ENCODE measurements around the gene SCFD1.
"Not testable (repeated sequence)": the region's sequence is repeated elsewhere in the genome, so short reads cannot be mapped to it uniquely, and the experiment has no call there.

Gene SCFD1

DNA sequence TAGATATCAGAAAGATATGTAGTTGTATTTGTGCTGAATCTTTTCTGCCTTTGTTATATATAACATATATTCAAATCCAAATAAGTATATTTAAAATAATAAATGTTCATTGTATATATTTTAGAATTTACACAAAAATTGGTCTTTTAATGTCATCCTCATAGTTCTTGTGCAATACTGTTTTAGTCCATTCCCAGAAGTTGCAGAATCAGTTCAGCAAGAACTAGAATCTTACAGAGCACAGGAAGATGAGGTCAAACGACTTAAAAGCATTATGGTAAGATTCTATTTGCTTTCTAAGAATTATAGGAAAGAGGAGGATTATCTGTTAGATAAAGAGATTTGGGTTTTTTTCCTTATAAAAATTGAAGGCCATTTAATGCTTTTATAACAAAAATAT lies 51.0 kb downstream of the SCFD1 start:
- no peaks in the 10 kb centered on the region for H4K20me1 ChIP-seq (ENCODE audit: insufficient read depth, low read length)
- H3K36me3 ChIP-seq (replicated peaks; ENCODE audit: insufficient read depth, low read length), result no peaks in the 10 kb centered on the region
- peaks cover 19% of the 10 kb centered on the region for H3K4me1 ChIP-seq (ENCODE audit: low read length)
- H3F3A ChIP-seq (ENCODE audit: insufficient read depth, low read length), result peaks cover 2% of the 10 kb centered on the region; the same call in 1 of the 2 replicates
- H3K4me2 ChIP-seq (ENCODE audit: low read depth, low read length), result no peak overlapping the region
- TF ChIP-seq, protein P1, sequence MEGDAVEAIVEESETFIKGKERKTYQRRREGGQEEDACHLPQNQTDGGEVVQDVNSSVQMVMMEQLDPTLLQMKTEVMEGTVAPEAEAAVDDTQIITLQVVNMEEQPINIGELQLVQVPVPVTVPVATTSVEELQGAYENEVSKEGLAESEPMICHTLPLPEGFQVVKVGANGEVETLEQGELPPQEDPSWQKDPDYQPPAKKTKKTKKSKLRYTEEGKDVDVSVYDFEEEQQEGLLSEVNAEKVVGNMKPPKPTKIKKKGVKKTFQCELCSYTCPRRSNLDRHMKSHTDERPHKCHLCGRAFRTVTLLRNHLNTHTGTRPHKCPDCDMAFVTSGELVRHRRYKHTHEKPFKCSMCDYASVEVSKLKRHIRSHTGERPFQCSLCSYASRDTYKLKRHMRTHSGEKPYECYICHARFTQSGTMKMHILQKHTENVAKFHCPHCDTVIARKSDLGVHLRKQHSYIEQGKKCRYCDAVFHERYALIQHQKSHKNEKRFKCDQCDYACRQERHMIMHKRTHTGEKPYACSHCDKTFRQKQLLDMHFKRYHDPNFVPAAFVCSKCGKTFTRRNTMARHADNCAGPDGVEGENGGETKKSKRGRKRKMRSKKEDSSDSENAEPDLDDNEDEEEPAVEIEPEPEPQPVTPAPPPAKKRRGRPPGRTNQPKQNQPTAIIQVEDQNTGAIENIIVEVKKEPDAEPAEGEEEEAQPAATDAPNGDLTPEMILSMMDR (IDR thresholded peaks at IDR 0.05; ENCODE audit: low read length), result no peak
- TF ChIP-seq EZH2 (optimal IDR thresholded peaks at IDR 0.05; ENCODE audit: low read depth, low read length) (no peak), EZH2phosphoT487 (IDR thresholded peaks at IDR 0.05; ENCODE audit: low read length) (no peak)
- no peak overlapping the region for H2AFZ ChIP-seq (ENCODE audit: low read length)
- no peak overlapping the region for H3K4me3 ChIP-seq (ENCODE audit: low read length)
- no peak overlapping the region for H3K27ac ChIP-seq (ENCODE audit: low read length)
- H3K9me3 ChIP-seq (replicated peaks; ENCODE audit: insufficient read depth, low read length), result no peaks in the 10 kb centered on the region
- H3K9ac ChIP-seq (ENCODE audit: low read length), result no peak overlapping the region
- no peaks in the 10 kb centered on the region for H3K9me2 ChIP-seq (replicated peaks; ENCODE audit: insufficient read depth, low read length)
- DNase-seq, result no peak
- H3K27me3 ChIP-seq (replicated peaks; ENCODE audit: insufficient read depth, low read length), result no peaks in the 10 kb centered on the region
- H3K79me2 ChIP-seq (ENCODE audit: low read length), result no peaks in the 10 kb centered on the region

DNA sequence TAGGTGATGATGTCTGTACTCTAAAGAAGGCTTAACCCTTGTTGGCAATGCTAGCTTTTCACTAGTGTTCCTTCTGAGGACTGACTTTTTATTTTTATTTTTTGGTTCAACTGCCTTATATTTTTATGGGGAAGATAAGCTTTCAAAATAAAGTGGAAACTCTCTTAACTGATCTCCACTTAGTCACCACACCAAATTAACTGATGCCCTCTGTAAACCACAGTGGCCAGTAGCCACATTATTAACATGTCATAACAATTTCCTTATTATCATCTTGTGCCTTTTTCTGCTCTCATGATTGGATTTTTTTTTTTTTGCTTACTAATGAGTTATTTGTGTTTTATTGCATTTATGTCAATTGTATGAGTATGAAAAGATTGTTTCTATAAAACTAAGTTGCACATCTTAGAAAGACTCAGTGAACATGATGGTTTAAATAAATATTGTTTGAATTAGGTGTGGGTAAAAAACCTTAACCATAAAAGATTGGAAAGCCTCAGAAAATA lies 56.9 kb downstream of the SCFD1 start:
- DNase-seq, result no peak
- Histone ChIP-seq H3K27me3 (replicated peaks; ENCODE audit: insufficient read depth, low read length) (no peaks in the 10 kb centered on the region), H2AFZ (ENCODE audit: low read length) (no peak overlapping the region), H3K36me3 (replicated peaks; ENCODE audit: insufficient read depth, low read length) (no peaks in the 10 kb centered on the region), H3K4me1 (ENCODE audit: low read length) (peaks cover 16% of the 10 kb centered on the region), H3K9me2 (replicated peaks; ENCODE audit: insufficient read depth, low read length) (no peaks in the 10 kb centered on the region), H3F3A (ENCODE audit: insufficient read depth, low read length) (no peaks in the 10 kb centered on the region; the same call in 1 of the 2 replicates), H3K79me2 (ENCODE audit: low read length) (no peaks in the 10 kb centered on the region), H4K20me1 (ENCODE audit: insufficient read depth, low read length) (no peaks in the 10 kb centered on the region), H3K9me3 (replicated peaks; ENCODE audit: insufficient read depth, low read length) (no peaks in the 10 kb centered on the region), H3K4me2 (ENCODE audit: low read depth, low read length) (no peak overlapping the region), H3K9ac (ENCODE audit: low read length) (no peak overlapping the region), H3K4me3 (ENCODE audit: low read length) (no peak overlapping the region), H3K27ac (ENCODE audit: low read length) (no peak overlapping the region)
- TF ChIP-seq EZH2phosphoT487 (IDR thresholded peaks at IDR 0.05; ENCODE audit: low read length) (no peak), EZH2 (optimal IDR thresholded peaks at IDR 0.05; ENCODE audit: low read depth, low read length) (no peak)
- TF ChIP-seq, protein P1 (IDR thresholded peaks at IDR 0.05; ENCODE audit: low read length), result no peak

DNA sequence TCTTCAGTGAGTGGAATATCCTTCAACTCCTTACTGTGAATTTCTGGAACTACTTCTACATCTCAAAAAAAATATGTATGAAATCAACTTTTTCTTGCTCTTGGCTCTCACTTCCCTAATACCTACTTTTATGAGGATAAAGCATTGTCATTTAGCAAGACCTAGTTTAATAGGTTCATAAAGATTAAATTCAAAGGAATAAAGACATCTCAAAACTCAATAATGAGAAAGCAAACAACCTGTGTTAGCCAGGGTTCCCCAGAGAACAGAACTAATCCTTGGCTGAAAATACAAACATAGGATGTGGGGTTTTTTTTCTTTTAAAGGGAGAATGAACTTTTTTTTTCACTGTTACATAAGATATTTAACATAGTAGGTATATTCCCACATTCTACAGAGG lies 57.9 kb downstream of the SCFD1 start:
- Histone ChIP-seq H3K9ac (ENCODE audit: low read length) (no peak overlapping the region), H2AFZ (ENCODE audit: low read length) (no peak overlapping the region), H3K79me2 (ENCODE audit: low read length) (no peaks in the 10 kb centered on the region), H3K27me3 (replicated peaks; ENCODE audit: insufficient read depth, low read length) (no peaks in the 10 kb centered on the region), H3K9me2 (replicated peaks; ENCODE audit: insufficient read depth, low read length) (no peaks in the 10 kb centered on the region), H3K27ac (ENCODE audit: low read length) (no peak overlapping the region), H3K4me3 (ENCODE audit: low read length) (no peak overlapping the region), H3K9me3 (replicated peaks; ENCODE audit: insufficient read depth, low read length) (no peaks in the 10 kb centered on the region), H4K20me1 (ENCODE audit: insufficient read depth, low read length) (no peaks in the 10 kb centered on the region), H3K4me2 (ENCODE audit: low read depth, low read length) (no peak overlapping the region), H3F3A (ENCODE audit: insufficient read depth, low read length) (no peaks in the 10 kb centered on the region; the same call in 1 of the 2 replicates), H3K36me3 (replicated peaks; ENCODE audit: insufficient read depth, low read length) (no peaks in the 10 kb centered on the region), H3K4me1 (ENCODE audit: low read length) (peaks cover 13% of the 10 kb centered on the region)
- DNase-seq, result no peak
- TF ChIP-seq EZH2phosphoT487 (IDR thresholded peaks at IDR 0.05; ENCODE audit: low read length), result no peak
- TF ChIP-seq EZH2 (optimal IDR thresholded peaks at IDR 0.05; ENCODE audit: low read depth, low read length), result no peak
- TF ChIP-seq, protein P1 (IDR thresholded peaks at IDR 0.05; ENCODE audit: low read length), result no peak

DNA sequence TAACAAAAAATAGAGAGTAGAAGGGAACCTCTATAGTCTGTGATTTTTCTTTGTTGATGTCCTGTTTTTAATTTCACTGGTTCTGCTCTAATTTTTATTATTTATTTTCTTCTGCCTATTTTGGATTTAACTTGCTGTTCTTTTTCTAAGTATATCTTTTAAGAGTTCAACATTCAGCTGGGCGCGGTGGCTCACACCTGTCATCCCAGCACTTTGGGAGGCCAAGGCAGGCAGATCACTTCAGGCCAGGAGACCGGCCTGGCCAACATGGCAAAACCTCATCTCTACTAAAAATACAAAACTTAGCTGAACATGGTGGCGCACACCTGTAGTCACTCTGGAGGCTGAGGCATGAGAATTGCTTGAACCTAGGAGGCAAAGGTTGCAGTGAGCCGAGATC lies 58.7 kb downstream of the SCFD1 start:
- H3K27me3 ChIP-seq (replicated peaks; ENCODE audit: insufficient read depth, low read length); H3K4me2 ChIP-seq (ENCODE audit: low read depth, low read length); H3K79me2 ChIP-seq (ENCODE audit: low read length); DNase-seq; H3K4me3 ChIP-seq (ENCODE audit: low read length); H3K9me3 ChIP-seq (replicated peaks; ENCODE audit: insufficient read depth, low read length); H3K27ac ChIP-seq (ENCODE audit: low read length); H2AFZ ChIP-seq (ENCODE audit: low read length); H4K20me1 ChIP-seq (ENCODE audit: insufficient read depth, low read length); H3F3A ChIP-seq (ENCODE audit: insufficient read depth, low read length); H3K36me3 ChIP-seq (replicated peaks; ENCODE audit: insufficient read depth, low read length); H3K9me2 ChIP-seq (replicated peaks; ENCODE audit: insufficient read depth, low read length); H3K9ac ChIP-seq (ENCODE audit: low read length); H3K4me1 ChIP-seq (ENCODE audit: low read length): not testable (repeated sequence)
